HG02642 (cell line): Measurements from ENCODE around the gene LRFN2.

ENCODE experiments used
- ATAC-seq: cut with Tn5 transposase; IDR thresholded peaks from one replicate; pipeline ENCODE4 v1.9.1; 2021; ENCODE audit warnings: mild to moderate bottlenecking; ENCODE audit not compliant: unreplicated experiment, poor library complexity

The LRFN2 gene

GRCh38 chr6:40587240-40588069 lies at the start of gene LRFN2:
Gene LRFN2 (minus strand): TSS chr6:40587364.
- peak; percentile 91 for ATAC-seq

- ATAC-seq = no peak
These were observed 47.3 kb upstream of the LRFN2 start for GRCh38 chr6:40634429-40634828.

GRCh38 chr6:40631744-40632143 lies 44.6 kb upstream of the LRFN2 start:
- ATAC-seq = no peak

GRCh38 chr6:40630488-40630887 lies 43.3 kb upstream of the LRFN2 start:
- ATAC-seq = no peak

- no peak for ATAC-seq
These were observed 42.9 kb upstream of the LRFN2 start for GRCh38 chr6:40630051-40630450.

GRCh38 chr6:40629463-40629862 lies 42.3 kb upstream of the LRFN2 start:
- ATAC-seq = no peak

GRCh38 chr6:40627316-40627715 lies 40.2 kb upstream of the LRFN2 start:
- ATAC-seq = no peak

GRCh38 chr6:40626886-40627285 lies 39.7 kb upstream of the LRFN2 start:
- no peak for ATAC-seq

- no peak for ATAC-seq
These were observed 36.8 kb upstream of the LRFN2 start for GRCh38 chr6:40623932-40624331.

- no peak for ATAC-seq
These were observed 36.0 kb upstream of the LRFN2 start for GRCh38 chr6:40623178-40623577.

GRCh38 chr6:40620574-40621240 lies 33.5 kb upstream of the LRFN2 start:
- ATAC-seq = no peak

GRCh38 chr6:40614671-40615070 lies 27.5 kb upstream of the LRFN2 start:
- no peak for ATAC-seq

- ATAC-seq = no peak
These were observed 24.7 kb upstream of the LRFN2 start for GRCh38 chr6:40611912-40612311.

- ATAC-seq = no peak
These were observed 24.3 kb upstream of the LRFN2 start for GRCh38 chr6:40611434-40611833.

GRCh38 chr6:40610229-40610628 lies 23.1 kb upstream of the LRFN2 start:
- no peak for ATAC-seq

- no peak for ATAC-seq
These were observed 19.8 kb upstream of the LRFN2 start for GRCh38 chr6:40606981-40607380.

GRCh38 chr6:40606526-40606925 lies 19.4 kb upstream of the LRFN2 start:
- no peak for ATAC-seq

GRCh38 chr6:40604082-40604481 lies 16.9 kb upstream of the LRFN2 start:
- no peak for ATAC-seq

- ATAC-seq = no peak
These were observed 12.4 kb upstream of the LRFN2 start for GRCh38 chr6:40599555-40599954.

GRCh38 chr6:40598516-40598915 lies 11.4 kb upstream of the LRFN2 start:
- no peak for ATAC-seq

GRCh38 chr6:40597301-40597700 lies 10.1 kb upstream of the LRFN2 start:
- ATAC-seq = no peak

- ATAC-seq = no peak
These were observed 1.3 kb upstream of the LRFN2 start for GRCh38 chr6:40588480-40588879.
